Activated CD4-positive, alpha-beta T cell treated with anti-CD3 and anti-CD28 coated beads for 24 hours (primary cell): Measurements from ENCODE around the gene BCHE.
"Not testable (repeated sequence)": the region's sequence is repeated elsewhere in the genome, so short reads cannot be mapped to it uniquely, and the experiment has no call there.

ENCODE experiments used
- DNase-seq, 2 donors: peaks; one replicate each; pipeline ENCODE4 v3.0.0-alpha.2; 2020; ENCODE audit warnings: low read depth in 2 of 2

BCHE gene

GRCh38 chr3:165817160-165817709, 20.0 kb downstream of the BCHE start:
- DNase-seq = no peak

GRCh38 chr3:165816209-165816608, 21.0 kb downstream of the BCHE start:
- no peak for DNase-seq

GRCh38 chr3:165815682-165816081, 21.5 kb downstream of the BCHE start:
- no peak for DNase-seq

- no peak for DNase-seq
These were observed 22.8 kb downstream of the BCHE start for GRCh38 chr3:165814380-165814779.

GRCh38 chr3:165807937-165808336, 29.3 kb downstream of the BCHE start:
- not testable (repeated sequence) for DNase-seq

GRCh38 chr3:165805946-165806561, 31.2 kb downstream of the BCHE start:
- DNase-seq = no peak

- DNase-seq = no peak
These were observed 33.8 kb downstream of the BCHE start for GRCh38 chr3:165803471-165803870.

- no peak for DNase-seq
These were observed 36.3 kb downstream of the BCHE start for GRCh38 chr3:165800970-165801369.

- DNase-seq = no peak
These were observed 38.2 kb downstream of the BCHE start for GRCh38 chr3:165799026-165799425.

DNA sequence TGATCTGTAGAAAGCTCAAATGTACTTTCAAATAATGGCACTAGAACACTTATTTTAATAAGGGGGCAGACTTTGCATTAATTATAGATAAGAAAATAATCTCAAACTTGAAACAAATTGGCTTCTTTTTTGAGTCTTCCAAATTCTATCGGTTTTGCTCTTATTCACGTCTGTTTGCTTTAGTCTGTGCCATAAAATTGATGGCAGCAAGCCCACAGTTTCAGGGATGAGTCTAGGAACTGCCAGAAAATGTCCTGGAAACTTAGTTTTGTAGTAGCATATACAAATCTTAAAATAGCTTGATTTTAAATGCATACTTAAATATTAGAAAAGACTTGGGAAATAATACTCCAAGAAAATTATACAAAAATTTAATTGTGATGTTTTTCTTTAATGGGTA, 39.7 kb downstream of the BCHE start:
- no peak for DNase-seq

GRCh38 chr3:165796701-165797100, 40.5 kb downstream of the BCHE start:
- DNase-seq = no peak

DNA sequence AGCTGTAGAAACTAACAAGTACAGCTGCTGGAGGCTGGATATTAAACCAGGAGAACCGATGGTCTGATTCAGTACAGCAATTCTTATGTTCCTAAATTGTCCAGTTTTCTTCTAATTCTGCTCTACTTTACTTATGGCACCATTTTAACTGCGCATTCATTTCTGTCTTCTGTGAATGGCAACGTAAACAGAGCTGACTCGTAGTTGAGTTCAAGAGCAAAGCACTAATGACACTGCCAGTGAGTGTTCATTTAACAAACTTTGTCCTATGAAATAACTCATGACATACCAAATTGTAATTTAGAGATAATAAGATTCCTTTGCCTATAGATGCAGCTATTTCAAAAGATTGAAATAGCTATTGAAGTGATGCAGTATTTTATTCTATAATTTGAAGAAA, 48.7 kb downstream of the BCHE start:
- no peak for DNase-seq

DNA sequence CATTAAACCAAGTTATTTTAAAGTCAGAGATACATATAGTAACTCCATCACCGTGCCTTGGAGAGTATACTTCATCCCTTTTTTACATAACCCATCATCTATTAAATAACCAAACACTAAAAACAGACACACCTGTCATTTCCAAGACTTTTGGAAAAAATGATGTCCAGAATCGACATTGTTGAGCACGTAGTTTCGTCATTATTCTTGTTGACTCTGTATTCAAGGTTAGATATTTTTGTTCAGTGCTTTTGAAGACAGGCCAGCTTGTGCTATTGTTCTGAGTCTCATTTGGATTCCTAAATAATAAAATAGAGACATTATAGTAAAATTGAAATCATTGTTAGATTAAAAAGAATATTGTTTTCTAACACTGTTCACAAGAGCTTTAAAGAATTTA, 51.2 kb downstream of the BCHE start:
- DNase-seq = no peak

DNA sequence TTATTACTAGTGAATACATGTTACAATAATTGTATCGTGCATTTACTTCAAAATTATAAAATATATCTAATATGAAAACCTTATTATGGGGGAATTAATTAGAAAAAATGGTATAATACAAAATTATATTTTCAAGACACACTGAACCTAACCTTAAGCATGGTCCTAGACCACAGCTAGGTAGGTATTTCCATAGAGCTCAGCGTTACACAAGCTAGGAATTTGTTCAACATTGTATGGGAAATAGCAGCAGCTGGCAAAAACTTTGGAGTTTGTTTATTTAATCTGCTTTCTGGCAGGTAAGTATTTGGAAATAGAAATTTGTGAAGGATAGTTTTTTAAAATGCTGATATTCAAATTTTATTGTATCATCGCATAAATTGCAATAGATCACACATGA, 52.9 kb downstream of the BCHE start:
- no peak for DNase-seq

DNA sequence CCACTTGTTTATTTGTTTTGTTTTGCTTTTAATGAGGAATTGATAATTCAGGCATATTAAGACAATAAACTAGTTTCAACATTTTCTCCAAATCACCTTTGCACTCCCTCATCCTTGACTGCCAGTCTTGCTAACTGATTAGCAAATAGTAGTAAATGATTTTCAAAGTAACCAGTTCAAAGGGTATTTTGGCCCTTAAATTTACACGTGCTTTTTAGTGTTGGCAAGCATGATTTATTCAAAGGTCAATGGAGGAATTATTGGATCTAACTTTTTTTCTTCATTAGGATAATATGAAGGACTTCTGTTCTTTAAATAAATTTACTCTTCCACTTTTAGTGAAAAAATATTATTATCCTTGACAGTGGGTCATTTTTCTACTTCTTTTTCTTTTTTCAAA, 53.8 kb downstream of the BCHE start:
- DNase-seq = no peak

DNA sequence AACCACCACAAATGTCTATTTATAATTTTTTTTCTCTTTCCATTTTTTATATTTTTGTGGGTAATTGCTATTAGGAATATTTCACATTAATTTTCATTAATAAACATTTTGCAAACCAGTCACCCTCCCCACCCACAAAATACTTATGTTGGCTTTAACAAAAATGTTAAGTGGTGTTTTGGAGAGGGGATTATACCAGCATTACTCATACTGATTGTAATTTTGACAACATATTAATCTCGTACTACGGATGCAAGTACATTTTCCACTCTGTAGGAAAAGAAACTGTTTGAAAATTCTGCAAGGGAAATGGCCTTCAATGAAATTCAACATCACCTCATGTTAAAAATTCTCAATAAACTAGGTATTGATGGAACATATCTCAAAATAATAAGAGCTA, 58.3 kb downstream of the BCHE start:
- no peak for DNase-seq

- no peak for DNase-seq
These were observed 58.8 kb downstream of the BCHE start for GRCh38 chr3:165778456-165778855.

GRCh38 chr3:165775824-165776223, 61.4 kb downstream of the BCHE start:
- no peak for DNase-seq

- no peak for DNase-seq
These were observed 66.4 kb downstream of the BCHE start for GRCh38 chr3:165770781-165771180.

DNA sequence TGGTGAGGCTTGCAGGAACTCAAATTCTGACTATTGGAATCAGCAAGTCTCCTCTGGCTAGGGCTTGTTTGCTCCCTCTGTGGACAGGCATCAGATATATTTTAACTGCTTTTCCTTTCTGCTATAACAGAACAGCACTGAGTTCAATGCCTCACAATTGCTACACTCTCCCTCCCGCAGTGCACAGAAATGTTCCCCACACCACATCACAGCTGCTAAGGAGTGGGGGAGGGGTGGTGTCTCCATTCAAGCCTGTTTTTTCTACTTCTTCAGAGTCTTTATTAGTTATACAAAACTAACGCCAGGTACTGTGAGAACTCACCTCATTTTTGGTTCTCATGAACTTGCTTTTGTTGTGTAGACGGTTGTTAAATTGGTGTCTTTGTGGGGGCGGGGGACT, 68.5 kb downstream of the BCHE start:
- no peak for DNase-seq

DNA sequence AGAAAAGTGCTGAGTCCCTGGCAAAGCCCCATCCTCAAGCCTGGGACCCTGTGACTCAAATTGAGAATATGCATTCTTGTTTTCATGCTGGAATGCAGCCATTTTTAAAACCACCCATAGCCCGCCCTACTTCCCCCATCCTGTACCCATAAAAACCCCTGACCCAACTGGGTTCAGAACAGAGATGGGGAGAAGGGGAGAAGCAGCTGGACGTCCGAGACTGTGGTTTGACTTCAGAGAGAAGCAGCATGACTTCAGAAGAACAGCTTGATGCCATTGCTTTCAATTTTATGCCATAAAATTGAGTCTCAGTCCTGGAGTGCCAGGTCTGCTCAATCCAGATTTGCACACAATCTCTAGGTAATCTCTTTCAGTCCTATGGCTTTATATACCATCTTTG, 78.2 kb downstream of the BCHE start:
- no peak for DNase-seq

DNA sequence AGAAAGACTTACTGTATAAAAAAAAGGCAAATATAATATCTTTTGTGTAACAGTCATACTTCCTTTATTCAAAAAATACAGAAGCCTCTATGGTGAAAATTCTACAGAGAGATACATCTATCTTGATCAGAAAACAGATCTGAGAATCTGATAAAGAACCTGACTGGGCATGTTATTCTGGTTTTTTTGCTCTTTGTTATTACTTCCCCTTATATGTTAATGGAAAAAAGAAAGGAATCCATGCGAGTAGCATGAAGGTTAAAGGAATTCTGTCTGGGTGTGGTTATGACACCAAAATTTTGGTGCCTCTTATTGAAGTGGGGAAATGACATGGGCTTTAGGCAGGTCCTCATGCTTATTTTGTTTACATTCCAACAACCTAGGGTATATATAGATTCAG, 81.7 kb downstream of the BCHE start:
- no peak for DNase-seq

GRCh38 chr3:165754219-165755007, 82.8 kb downstream of the BCHE start:
- DNase-seq = no peak
